Stimulated activated CD4-positive, alpha-beta T cell treated with anti-CD3 and anti-CD28 coated beads, Interleukin-4, amount 100 ng/mL, for 1 hour (primary cell): Measurements from ENCODE around the gene MVD.

Source experiments
- DNase-seq: peaks from one replicate; pipeline ENCODE4 v3.0.0-alpha.2; 2020

MVD gene

GRCh38 chr16:88662843-88663606 is at the start of gene MVD:
MVD (minus strand) TSS chr16:88663091; CDS start chr16:88663080, 11 bp downstream.
- peak; percentile 94 for DNase-seq

DNA sequence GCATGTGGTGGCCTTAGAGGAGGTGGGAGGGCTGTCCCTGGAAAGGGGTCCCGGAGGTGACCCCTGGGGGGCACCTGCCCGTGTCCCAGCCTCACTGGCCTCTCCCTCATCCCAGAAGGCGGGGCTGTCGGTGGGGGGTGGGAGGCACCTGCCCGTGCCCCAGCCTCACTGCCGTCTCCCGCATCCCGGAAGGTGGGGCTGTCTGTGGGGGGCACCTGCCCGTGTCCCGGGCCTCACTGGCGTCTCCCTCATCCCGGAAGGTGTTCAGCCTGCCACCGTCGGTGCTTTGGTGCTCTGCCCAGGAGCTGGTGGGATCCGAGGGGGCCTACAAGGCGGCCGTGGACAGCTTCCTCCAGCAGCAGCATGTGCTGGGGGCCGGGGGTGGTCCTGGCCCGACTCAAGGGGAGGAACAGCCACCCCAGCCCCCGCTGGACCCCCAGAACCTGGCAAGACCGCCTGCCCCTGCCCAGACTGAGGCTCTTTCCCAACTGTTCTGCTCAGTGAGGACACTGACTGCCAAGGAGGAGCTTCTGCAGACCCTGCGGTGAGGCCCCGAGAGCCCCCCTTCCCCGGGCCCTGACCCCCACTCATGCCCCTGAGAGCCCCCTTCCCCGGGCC is 49.6 kb upstream of the MVD start:
- no peak for DNase-seq

DNA sequence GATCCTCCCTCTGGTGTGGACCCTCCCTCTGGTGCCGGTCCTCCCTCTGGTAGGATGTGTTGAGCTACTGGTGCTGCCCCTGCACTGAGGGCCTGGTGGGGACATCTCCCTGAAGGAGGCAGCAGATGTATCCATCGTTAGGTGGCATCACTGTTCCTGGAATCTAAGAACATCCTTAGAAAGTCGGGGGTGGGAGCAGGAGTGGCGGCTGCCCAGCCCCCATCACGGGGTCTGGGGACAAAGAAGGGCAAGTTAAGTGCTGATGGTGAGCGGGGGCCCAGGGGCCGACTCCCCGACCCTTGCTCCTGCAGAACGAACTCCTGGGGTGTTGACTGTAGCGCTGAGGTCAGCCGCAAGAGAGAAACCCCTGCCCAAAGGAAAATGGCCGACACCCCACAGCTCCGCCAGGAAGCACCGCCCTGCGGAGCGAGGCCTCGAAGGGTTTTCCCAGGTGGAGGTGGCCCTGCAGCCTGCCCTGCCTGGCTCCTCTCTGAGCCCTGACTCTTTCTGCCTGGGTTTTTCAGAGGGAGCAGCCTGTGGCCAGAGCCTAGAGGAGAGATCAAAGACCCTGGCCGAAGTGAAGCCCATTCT is 49.0 kb upstream of the MVD start:
- DNase-seq = no peak

DNA sequence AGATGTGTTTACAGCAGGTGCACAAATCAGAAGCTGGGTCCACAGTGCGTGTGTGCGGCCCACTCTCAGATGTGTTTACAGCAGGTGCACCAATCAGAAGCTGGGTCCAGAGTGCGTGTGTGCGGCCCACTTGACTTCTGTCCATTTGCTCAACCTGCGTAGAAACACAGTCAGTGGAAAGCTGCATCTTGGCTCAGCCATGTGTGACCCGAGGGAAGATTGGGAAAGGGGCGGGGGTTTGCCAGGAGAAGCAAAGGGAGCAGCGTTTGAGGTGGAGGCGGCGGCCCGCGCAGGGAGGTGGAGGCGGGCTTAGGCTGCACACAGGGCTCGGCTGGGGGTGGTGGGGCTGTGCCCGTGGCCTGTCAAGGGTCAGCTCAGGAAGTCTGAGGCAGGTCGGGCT is 47.7 kb upstream of the MVD start:
- DNase-seq = no peak

DNA sequence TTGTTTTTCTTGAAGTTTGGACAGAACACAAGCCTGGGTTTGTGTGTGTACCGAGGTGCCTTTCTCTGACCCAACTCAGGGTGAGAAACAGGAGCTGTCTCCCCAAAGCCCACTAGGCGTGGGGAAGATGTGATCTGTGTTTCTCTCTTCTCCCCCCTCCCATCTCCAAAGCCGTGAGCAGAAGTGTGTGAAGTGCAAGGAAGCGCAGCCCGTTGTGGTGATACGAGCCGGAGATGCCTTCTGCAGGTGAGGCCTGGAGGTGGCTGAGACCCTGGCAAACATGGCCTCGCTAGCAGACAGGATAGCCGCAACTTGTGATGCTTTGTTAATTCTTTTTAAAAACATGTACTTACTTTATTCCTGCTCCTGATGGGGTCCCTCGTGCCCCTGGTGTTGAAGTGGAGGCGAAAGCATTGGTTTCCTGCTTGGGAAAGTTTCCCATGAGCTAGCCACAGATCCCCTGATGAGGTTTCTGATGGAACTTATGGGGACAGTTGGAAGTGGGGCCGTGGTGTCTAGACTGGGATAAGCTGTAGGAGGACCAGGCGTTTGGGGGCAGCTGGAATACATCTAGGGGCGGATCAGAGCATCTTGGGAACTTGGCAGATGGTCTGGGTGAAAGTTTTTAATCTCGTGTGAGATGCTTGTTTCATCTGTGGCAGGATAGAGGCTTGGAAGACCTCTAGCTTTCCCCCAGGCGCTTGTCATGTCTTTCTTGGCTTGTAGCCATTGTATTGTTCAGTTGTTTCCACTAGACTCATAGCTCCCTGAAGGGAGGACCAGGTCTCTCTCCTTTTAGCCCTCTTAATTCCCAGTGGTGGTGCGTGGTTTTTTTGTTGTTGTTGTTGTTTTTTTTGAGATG is 44.3 kb upstream of the MVD start:
- DNase-seq = no peak

DNA sequence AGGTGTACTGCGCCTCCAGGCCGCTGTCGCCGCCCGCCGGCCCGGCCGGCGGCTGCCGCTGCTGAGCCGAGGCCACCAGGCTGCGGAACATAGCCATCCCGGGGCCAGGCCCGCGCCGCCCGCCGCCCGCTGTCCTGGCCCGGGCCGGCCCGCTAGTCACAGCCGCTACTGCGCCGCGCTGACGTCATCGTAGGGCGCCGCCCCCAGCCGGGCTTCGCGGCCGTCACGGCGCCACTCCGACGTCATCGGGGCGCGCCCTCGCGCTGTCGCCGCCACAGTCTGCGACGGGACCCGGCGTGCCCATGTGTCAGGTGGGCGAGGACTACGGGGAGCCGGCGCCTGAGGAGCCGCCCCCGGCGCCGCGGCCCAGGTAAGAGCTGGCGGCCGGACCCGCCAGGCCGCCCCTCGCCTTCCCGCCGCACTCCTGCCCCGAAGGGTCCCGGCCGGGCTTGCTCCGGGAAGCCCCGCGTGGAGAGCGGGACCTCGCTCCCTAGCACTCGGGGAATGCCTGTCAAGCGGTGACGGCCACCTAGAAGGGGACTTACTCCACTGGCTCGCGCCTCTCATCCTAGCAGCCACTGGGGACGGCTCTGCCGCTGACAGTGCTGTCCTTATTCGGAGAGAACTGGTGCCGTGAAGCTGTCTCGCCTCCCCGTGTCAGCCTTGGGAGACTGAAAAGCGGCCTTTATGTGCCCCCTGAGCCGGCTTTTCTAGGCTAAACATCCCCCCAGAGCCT is 43.5 kb upstream of the MVD start, which contains the start of the genes CTU2 and RNF166:
Gene CTU2, plus strand, starts transcription at position 275 of the 736 bp plus-strand sequence. Its CDS starts 28 bp downstream, at position 303.
Gene RNF166, minus strand, starts transcription at position 180 of the 736 bp plus-strand sequence. Its CDS starts 83 bp downstream, at position 97.
- DNase-seq = peak; percentile 95

DNA sequence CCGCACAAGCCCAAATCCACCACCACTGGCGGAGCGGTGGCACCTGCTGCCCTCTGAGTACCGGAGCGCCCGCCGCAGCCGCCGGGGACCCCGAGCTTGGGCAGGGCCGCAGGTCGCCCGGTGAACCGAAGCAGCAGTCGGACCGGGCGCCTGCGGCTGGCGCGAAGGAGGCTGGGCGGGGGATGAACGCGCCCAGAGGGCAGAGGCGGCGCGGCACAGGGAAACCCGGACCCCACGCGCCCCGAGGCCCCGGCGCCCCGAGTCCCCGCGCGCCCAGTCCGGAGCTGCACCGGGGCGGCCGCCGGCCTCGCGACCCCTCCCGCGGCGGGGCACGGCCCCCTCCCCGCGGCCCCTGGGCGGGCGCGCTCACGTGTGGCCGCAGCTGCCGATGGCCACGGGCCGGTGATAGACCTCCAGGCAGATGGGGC is 42.9 kb upstream of the MVD start:
- DNase-seq = no peak

DNA sequence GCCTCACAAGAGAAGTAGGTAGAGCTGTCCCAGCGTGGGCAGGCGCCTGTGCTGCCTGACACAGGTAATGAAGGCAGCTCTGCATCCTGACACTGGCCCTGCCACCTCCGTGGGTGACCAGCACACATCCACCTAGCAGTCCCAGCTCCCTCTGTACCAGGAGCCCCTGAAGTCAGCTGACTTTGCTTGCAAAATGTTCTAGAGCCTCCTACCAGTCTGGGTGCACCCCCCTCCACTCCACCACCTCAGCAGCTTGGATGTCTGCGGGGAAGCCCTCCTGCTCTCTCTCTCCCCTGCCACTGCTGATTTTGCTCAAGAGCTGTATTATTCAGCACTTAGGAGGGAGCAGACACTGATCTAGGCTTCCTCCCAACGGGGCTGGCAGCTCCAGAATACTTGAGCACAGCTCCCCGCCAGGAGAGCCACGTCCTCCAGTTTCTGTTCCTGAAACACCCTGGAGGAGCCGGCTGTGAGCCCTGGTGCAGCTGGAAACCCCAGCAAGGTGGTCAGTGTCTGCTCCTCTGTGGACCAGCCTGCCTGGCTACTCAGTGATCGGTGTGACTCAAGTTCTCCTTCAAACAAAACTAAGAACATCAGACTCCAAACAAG is 42.3 kb upstream of the MVD start:
- no peak for DNase-seq

- DNase-seq = peak; percentile 67
These were observed 40.8 kb upstream of the MVD start for GRCh38 chr16:88703486-88704309.

DNA sequence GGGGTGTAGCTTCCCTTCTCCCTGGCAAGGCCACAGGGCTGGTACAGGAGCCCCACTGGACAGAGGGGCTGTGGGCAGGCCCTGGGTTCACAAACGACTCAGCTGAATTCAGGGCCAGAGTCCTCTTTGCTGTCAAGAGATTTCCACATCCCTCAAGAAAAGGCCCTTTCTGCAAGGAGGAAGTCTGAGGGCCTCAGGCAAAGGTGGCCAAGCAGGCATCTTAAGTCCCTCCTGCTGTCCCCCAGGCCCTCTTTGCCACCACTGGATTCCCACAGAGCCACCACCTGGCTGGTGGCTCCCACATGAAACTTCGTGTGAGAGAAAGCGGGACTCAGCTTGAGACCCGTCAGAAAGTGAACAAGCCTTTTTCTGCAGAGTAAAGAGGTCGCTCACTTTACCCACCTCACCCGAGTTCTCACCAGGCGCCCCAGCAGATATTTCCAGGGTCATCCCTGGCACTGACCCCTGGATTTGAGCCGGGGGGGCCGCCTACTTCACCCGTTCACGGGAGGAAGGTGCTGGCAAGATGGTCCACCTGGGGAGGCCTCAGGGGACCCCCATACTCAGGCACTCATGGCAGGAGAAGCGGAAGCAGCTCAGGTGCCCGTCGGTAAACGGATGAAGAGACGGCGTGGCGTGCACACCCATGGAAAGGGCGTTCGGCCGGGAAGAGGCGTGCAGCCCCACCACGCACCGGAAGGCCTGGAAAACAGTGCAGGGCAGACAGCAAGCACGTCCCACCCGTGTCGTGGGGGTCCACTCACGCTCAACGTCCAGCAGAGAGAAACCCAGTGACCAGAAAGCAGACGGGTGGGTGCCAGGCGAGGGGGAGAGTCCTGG is 39.7 kb upstream of the MVD start:
- DNase-seq = no peak

DNA sequence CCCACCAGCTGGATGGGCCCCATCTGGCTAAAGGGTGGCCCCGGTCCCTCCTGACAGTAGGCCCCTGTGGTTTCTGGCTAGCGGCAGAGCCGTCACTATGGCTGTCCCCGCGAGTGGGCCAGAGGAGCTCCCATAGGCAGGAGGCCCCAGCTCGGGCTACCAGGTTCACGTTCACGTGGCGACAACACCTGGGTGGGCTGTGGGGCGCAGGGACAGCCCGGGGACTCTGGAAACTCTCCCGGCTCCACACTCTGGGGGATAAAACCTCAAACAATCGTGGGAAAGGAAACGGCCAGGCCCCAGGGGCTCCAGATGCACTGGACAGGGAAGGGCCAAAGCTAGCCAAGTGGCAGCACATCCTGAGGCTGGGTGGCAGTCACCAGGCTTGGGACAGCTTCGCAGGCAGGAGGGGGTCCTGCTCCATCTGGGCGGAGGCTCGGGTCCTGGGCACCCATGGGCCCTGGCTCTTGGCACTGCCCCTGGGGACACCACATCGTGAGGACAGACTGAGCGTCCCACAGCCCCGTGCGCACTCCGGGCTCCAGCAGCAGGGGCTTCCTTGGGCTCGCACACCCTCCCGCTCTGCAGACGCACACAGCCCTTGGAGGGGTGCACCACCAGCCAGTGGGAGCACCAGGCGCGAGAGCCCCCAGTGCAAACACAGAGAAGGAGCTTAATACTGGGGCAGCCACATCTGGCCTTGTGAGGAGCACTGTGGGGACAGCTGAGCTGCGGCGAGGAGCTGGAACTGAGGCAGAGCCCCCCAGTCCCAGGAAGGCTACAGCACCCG is 38.9 kb upstream of the MVD start:
- DNase-seq = no peak

DNA sequence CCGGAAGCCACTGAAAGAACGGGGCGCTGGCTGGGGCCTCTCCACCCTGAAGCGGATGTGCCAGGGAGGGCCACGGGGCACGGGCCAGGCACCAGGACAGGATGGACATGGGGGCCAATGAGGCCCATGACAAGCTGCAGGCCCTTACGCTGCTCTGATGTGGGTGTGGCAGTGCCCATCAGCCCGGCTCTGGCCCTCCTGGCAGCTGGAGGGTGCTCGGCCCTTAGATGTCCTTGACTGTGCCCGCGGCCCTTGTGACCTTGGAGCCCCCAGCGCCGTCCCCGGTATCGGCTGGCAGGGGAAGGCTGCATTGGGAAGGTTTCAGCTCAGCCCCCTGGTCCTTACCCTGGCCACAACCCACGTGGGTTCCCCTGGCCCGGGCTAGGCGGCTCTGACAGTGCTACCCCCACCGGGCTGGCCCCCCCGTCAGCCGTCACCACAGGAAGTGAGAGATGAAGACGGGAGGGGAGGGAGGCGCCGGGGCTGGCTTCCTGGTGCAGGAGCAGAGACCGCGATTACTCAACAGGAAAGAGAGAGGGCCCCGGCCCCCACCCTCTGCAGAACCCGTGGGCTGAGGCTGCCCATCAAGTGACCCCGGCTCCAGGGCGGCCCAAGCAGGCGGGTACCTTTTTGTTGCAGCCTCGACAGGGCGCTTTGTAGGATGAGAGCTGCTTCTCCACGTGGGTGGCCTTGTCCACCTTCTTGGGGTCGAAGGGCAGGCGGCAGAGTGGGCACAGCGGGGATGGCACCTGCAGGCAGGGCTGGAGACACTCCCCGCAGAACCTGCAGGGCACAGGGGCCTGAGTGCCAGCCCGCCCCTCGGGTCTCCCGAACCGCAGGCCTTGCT is 38.0 kb upstream of the MVD start:
- peak; percentile 93 for DNase-seq

GRCh38 chr16:88700322-88700635 is 37.4 kb upstream of the MVD start:
- DNase-seq = no peak

DNA sequence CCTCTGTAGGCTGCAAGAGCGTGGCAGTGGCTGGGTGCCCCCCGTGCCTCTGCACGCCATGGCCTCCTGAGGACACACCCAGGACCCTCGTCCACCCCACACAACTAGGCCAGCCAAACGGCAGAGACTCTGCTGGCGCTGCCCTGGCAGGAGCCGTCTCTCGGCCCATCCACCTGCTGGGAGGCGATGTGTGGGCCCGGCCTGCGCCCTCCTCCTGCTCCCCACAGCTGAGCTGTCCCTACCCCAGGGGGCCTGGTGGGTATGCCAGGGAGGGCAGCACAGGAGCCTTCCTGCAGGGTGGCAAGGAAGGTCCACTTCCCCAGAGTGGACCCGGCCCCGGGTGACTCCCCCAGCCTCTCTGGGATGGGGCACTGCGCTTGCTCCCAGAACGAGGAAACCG is 36.3 kb upstream of the MVD start:
- no peak for DNase-seq

GRCh38 chr16:88698646-88699045 is 35.8 kb upstream of the MVD start:
- DNase-seq = no peak

DNA sequence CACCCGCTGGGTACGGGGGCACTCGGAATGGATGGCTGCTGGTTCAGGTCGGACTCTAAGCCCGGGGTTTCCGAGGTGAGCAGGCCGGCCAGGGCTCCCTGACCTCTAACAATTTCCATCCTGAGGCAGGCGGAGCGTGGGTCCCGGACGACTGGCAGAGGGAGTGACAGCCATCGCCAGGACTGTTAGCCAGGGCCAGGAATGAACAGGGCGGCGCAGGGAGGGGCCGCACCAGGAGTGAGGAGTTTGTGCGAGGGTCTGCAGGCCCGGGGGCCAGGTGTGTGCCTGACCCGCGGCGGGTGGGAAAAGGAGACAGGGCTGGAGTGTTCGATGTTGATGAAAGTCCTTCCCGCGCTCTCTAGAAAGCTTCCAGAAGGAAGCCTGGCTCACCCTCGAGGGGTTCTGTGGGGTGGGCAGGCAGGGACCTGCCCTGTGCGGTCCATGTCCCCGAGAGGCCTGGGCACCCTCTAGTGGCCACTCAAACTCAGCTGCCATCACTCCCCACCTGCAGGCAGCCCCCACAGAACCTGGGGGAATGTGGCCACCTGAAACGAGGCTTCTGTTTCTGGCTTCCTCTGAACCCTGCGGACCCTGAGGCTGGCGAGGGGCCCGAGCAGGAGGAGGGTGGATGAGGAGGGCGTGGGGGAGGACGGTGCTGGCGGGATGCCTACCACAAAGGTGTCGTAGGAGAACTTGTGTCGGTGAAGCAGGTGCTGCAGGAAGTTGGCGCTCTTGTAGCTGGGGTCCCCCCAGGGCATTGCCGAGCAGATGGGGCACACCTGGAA is 35.1 kb upstream of the MVD start:
- peak; percentile 30 for DNase-seq

- no peak for DNase-seq
These were observed 34.4 kb upstream of the MVD start for GRCh38 chr16:88697116-88697830.
